Karpas-422 (cell line): ENCODE data around the gene CCDC91. TPM values are rescaled to one million over a fixed set of nuclear protein-coding genes. Genes with fewer than 3 reads are reported as not detected.
"Not testable (repeated sequence)": the region's sequence is repeated elsewhere in the genome, so short reads cannot be mapped to it uniquely, and the experiment has no call there.

Experiments used
- DNase-seq: peaks from one replicate; pipeline ENCODE4 v3.0.0-alpha.2; 2015
- H2AFZ ChIP-seq: fragments of 200-600 bp; sonication (generic); 2 replicates; pipeline ENCODE4 v1.6.1; 2014; ENCODE audit warnings: antibody characterized with exemption, low read length, mixed read lengths
- H3K27ac ChIP-seq: fragments of 200-600 bp; sonication (generic); 2 replicates; pipeline ENCODE4 v1.5.1; 2014; ENCODE audit warnings: mild to moderate bottlenecking, low read length, moderate library complexity
- H3K27me3 ChIP-seq: fragments of 200-600 bp; sonication (generic); 2 replicates; pipeline ENCODE4 v1.6.1; 2014; ENCODE audit warnings: low read length, mixed read lengths
- H3K36me3 ChIP-seq: fragments of 200-600 bp; sonication (generic); 2 replicates; pipeline ENCODE4 v1.6.1; 2014; ENCODE audit warnings: low read length, mixed read lengths; ENCODE audit not compliant: insufficient read depth
- H3K4me1 ChIP-seq: fragments of 200-600 bp; sonication (generic); 2 replicates; pipeline ENCODE4 v1.6.1; 2014; ENCODE audit warnings: mild to moderate bottlenecking, low read length, mixed read lengths
- H3K4me2 ChIP-seq: fragments of 200-600 bp; sonication (generic); 2 replicates; pipeline ENCODE4 v1.6.1; 2014; ENCODE audit warnings: low read length, low read depth, mild to moderate bottlenecking; ENCODE audit not compliant: poor library complexity, severe bottlenecking
- H3K4me3 ChIP-seq: fragments of 200-600 bp; sonication (generic); 2 replicates; pipeline ENCODE4 v1.5.1; 2014; ENCODE audit warnings: mild to moderate bottlenecking, antibody characterized with exemption, low read length, mixed read lengths
- H3K79me2 ChIP-seq: fragments of 200-600 bp; sonication (generic); 2 replicates; pipeline ENCODE4 v1.6.1; 2014; ENCODE audit warnings: mild to moderate bottlenecking, low read length, mixed read lengths
- H3K9ac ChIP-seq: fragments of 200-600 bp; sonication (generic); 2 replicates; pipeline ENCODE4 v1.6.0; 2014; ENCODE audit warnings: low read length
- H3K9me2 ChIP-seq: fragments of 200-600 bp; sonication (generic), shearing (Covaris generic); replicated peaks from 2 replicates; pipeline ENCODE4 v1.6.0; 2014; ENCODE audit warnings: mild to moderate bottlenecking, low read length, moderate library complexity; ENCODE audit not compliant: insufficient read depth
- H3K9me3 ChIP-seq: fragments of 300-700, 200-600 bp; sonication (generic); 2 replicates; pipeline ENCODE4 v1.6.1; 2014; ENCODE audit warnings: low read length, mixed read lengths
- H4K20me1 ChIP-seq: fragments of 200-600 bp; sonication (generic); 2 replicates; pipeline ENCODE4 v1.6.1; 2014; ENCODE audit warnings: mild to moderate bottlenecking, antibody characterized with exemption, low read length, low read depth; ENCODE audit not compliant: insufficient read depth
- total RNA-seq: library from RNA; depleted of rRNA; stranded (reverse); fragments of >200 nt; shearing (Covaris generic); gene quantifications from 2 replicates; pipeline ENCODE4 v1.2.3, GENCODE V29; 2014; ENCODE audit warnings: low replicate concordance

CCDC91 gene
- total RNA-seq, 1 experiment from 2014 or later = 115 TPM

DNA sequence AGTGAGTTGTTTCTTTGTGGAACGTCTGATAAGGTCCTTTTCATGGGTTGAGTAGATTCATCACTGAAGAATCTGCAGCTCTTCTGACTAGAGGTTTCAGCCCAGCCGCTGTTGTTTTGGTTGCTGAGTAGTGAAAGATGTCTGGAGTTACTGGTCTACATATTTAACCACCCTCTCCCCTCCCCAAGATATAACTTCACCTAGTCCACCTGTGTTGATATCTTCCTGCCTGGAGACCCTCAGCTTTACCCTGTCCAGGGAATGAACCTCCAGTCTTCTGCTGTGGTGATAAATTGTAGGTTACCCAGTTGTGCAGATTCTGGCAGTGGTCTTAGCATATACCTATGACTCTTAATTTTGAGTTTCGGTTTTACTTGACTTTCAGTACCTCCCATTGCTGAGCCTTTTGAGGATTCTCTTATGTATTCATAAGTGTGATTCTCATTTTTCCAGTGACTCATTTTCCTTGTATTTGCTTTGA lies 62.9 kb downstream of the CCDC91 start:
- no peak overlapping the region for H3K4me3 ChIP-seq
- peaks cover 16% of the 10 kb centered on the region for H3K4me1 ChIP-seq
- H3K9me3 ChIP-seq = no peaks in the 10 kb centered on the region
- no peaks in the 10 kb centered on the region for H3K9me2 ChIP-seq
- H3K27ac ChIP-seq = no peak overlapping the region
- no peak overlapping the region for H2AFZ ChIP-seq
- 0 out of 2 replicates have a peak, but pooled peaks cover 4% of the 10 kb centered on the region for H3K36me3 ChIP-seq
- no peak for DNase-seq
- peaks cover 86% of the 10 kb centered on the region for H3K79me2 ChIP-seq
- no peak overlapping the region for H3K9ac ChIP-seq
- no peak overlapping the region for H3K4me2 ChIP-seq
- no peaks in the 10 kb centered on the region for H3K27me3 ChIP-seq
- no peaks in the 10 kb centered on the region for H4K20me1 ChIP-seq

DNA sequence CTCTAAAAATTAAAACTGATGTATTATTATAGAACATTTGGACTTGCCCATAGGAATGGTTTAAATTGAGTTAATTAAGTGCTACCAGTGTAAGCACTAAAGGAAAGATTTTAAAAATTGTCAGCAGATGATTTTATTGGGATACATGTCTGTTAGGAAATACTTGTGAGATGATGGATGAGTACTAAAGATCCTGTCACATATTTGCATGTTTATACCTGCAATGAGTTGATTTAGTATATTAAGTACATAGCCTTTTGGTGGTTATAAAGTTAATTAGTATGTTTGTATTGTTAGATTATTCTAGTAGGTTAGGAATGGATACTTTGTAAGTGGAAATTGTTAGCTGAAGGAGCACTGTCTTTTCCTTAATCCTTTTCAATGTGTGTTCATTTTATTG lies 67.2 kb downstream of the CCDC91 start:
- no peak for DNase-seq
- Histone ChIP-seq H3K79me2 (peaks cover 69% of the 10 kb centered on the region), H3K27me3 (no peaks in the 10 kb centered on the region), H3K27ac (no peak overlapping the region), H3K4me3 (no peak overlapping the region), H3K9me3 (no peaks in the 10 kb centered on the region), H3K4me1 (no peaks in the 10 kb centered on the region), H3K9ac (no peak overlapping the region), H3K9me2 (no peaks in the 10 kb centered on the region), H3K36me3 (peaks cover 12% of the 10 kb centered on the region; the same call in 1 of the 2 replicates), H3K4me2 (no peak overlapping the region), H4K20me1 (no peaks in the 10 kb centered on the region), H2AFZ (no peak overlapping the region)

- H3K9me3 ChIP-seq = no peaks in the 10 kb centered on the region
- peaks cover 64% of the 10 kb centered on the region for H3K79me2 ChIP-seq
- no peak overlapping the region for H3K27ac ChIP-seq
- H3K36me3 ChIP-seq = peaks cover 15% of the 10 kb centered on the region; the same call in 1 of the 2 replicates
- H3K4me3 ChIP-seq = no peak overlapping the region
- H2AFZ ChIP-seq = no peak overlapping the region
- no peaks in the 10 kb centered on the region for H3K27me3 ChIP-seq
- no peaks in the 10 kb centered on the region for H3K4me1 ChIP-seq
- H3K9ac ChIP-seq = no peak overlapping the region
- H3K4me2 ChIP-seq = no peak overlapping the region
- no peaks in the 10 kb centered on the region for H3K9me2 ChIP-seq
- no peak for DNase-seq
- no peaks in the 10 kb centered on the region for H4K20me1 ChIP-seq
Measured at GRCh38 chr12:28258998-28259397, 68.7 kb downstream of the CCDC91 start.

- Histone ChIP-seq H3K9ac (no peak overlapping the region), H2AFZ (no peak overlapping the region), H3K4me3 (no peak overlapping the region), H3K36me3 (peaks cover 26% of the 10 kb centered on the region), H3K9me2 (no peaks in the 10 kb centered on the region), H3K27me3 (no peaks in the 10 kb centered on the region), H4K20me1 (no peaks in the 10 kb centered on the region), H3K79me2 (peaks cover 51% of the 10 kb centered on the region), H3K4me1 (peaks cover 7% of the 10 kb centered on the region; the same call in 1 of the 2 replicates), H3K27ac (no peak overlapping the region), H3K4me2 (no peak overlapping the region), H3K9me3 (peaks cover 9% of the 10 kb centered on the region)
- no peak for DNase-seq
Measured at GRCh38 chr12:28265435-28266042, 75.3 kb downstream of the CCDC91 start.

DNA sequence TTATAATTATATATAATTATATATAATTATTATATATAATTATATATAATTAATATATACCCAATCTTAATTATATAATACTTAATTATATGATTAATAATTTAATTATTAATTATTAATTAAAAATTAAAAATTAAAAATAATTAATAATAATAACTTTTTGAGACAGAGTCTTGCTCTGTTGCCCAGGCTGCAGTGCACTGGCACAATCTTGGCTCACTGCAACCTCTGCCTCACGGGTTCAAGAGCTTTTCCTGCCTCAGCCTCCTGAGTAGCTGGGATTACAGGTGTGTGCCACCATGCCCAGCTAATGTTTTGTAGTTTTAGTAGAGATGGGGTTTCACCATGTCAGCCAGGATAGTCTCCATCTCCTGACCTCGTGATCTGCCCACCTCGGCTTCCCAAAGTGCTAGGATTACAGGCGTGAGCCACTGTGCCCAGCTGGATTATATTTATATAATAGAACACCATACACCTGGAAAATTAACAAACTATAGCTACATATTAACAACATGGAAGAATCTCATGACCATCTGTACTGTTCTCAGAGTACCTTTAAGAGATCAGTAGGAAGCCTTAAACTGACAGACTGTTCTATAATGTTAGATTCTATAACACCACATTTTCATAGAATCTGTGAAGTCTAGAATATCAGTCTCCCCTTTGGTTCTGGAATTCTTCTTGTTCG lies 77.8 kb downstream of the CCDC91 start:
- not testable (repeated sequence) for H3K27ac ChIP-seq, H3K4me2 ChIP-seq, H3K9me2 ChIP-seq, H3K9ac ChIP-seq, H3K4me1 ChIP-seq, DNase-seq, H3K4me3 ChIP-seq, H2AFZ ChIP-seq, H4K20me1 ChIP-seq, H3K27me3 ChIP-seq
- Histone ChIP-seq H3K36me3 (peaks cover 26% of the 10 kb centered on the region), H3K9me3 (peaks cover 11% of the 10 kb centered on the region), H3K79me2 (peaks cover 52% of the 10 kb centered on the region)

DNA sequence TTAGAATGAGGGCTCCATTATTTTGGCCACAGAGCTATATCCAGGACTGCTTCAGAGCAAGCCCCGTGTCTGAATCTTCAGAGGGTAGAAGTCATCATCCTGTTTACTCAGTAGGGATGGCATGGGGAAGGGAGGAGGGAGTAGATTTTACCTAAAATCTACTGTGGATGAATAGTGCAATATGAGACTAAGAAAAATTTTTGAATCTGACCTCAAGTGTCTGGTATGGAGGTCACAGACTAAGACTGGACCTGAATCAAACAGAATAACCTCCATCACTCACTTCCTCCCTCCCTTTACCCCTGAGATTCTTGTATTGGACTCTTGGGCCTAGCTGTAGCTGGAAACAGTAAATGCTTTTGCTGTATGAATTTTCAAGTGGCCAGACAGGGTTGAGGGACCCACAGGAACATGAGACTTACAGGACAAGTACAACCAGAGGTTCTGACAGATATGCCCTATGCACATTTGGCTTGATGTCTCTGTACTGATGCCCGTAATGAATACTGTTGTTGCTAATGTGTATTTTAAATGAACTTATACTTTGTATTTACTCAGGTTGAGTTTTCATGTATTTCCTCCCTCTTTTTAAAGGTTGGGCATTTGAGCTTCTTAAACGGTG lies 78.5 kb downstream of the CCDC91 start:
- peaks cover 26% of the 10 kb centered on the region for H3K36me3 ChIP-seq
- no peak overlapping the region for H3K4me3 ChIP-seq
- H3K4me1 ChIP-seq = peaks cover 7% of the 10 kb centered on the region; the same call in 1 of the 2 replicates
- H2AFZ ChIP-seq = no peak overlapping the region
- H3K9me2 ChIP-seq = no peaks in the 10 kb centered on the region
- no peak overlapping the region for H3K27ac ChIP-seq
- H3K27me3 ChIP-seq = no peaks in the 10 kb centered on the region
- no peak overlapping the region for H3K9ac ChIP-seq
- peaks cover 47% of the 10 kb centered on the region for H3K79me2 ChIP-seq
- peaks cover 11% of the 10 kb centered on the region for H3K9me3 ChIP-seq
- no peak for DNase-seq
- no peaks in the 10 kb centered on the region for H4K20me1 ChIP-seq
- no peak overlapping the region for H3K4me2 ChIP-seq

- no peak for DNase-seq
- Histone ChIP-seq H3K9me3 (peaks cover 11% of the 10 kb centered on the region), H3K9ac (no peak overlapping the region), H3K4me2 (no peak overlapping the region), H3K9me2 (no peaks in the 10 kb centered on the region), H3K27ac (no peak overlapping the region), H3K4me1 (peaks cover 6% of the 10 kb centered on the region; the same call in 1 of the 2 replicates), H3K27me3 (no peaks in the 10 kb centered on the region), H4K20me1 (no peaks in the 10 kb centered on the region), H3K4me3 (no peak overlapping the region), H3K79me2 (peaks cover 41% of the 10 kb centered on the region), H2AFZ (no peak overlapping the region), H3K36me3 (peaks cover 26% of the 10 kb centered on the region)
Measured at GRCh38 chr12:28269851-28270250, 79.6 kb downstream of the CCDC91 start.

DNA sequence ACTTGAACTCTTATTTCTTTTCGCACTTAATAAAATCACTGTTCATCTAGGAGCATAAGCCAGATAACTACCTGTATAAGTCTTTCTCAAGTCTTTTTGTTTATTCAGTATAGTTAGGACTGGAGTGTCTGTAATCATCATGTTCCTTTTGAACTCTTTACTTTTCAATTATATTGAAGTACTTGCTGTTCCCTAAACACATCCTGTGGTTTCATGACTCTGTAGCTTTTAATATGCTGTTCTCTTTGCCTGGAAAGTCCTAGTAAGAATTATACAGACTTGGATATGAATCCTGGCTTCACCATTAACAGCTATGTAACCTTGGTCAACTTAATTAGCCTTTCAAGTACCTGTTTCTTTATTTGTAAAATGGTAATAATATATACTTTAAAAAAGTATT lies 88.2 kb downstream of the CCDC91 start:
- H2AFZ ChIP-seq = no peak overlapping the region
- H3K79me2 ChIP-seq = peaks cover 41% of the 10 kb centered on the region

More for the DNA sequence above, 88.2 kb downstream of the CCDC91 start:
- no peaks in the 10 kb centered on the region for H4K20me1 ChIP-seq
- no peaks in the 10 kb centered on the region for H3K9me2 ChIP-seq
- no peak overlapping the region for H3K4me3 ChIP-seq
- H3K36me3 ChIP-seq = no peaks in the 10 kb centered on the region
- H3K9me3 ChIP-seq = no peaks in the 10 kb centered on the region
- H3K9ac ChIP-seq = no peak overlapping the region
- H3K4me1 ChIP-seq = no peaks in the 10 kb centered on the region
- no peaks in the 10 kb centered on the region for H3K27me3 ChIP-seq
- H3K27ac ChIP-seq = no peak overlapping the region
- no peak overlapping the region for H3K4me2 ChIP-seq
- no peak for DNase-seq
